B cell (primary cell): ENCODE results near the gene PCDHA9.
"Not testable (repeated sequence)": the region's sequence is repeated elsewhere in the genome, so short reads cannot be mapped to it uniquely, and the experiment has no call there.

Experiments
- EZH2 ChIP-seq: IDR thresholded peaks from 2 replicates; pipeline ENCODE4 v1.6.1; 2012; ENCODE audit warnings: borderline replicate concordance, low read depth, mild to moderate bottlenecking, moderate library complexity, low read length; ENCODE audit not compliant: insufficient read depth, poor library complexity, severe bottlenecking
- TF ChIP-seq, protein P1 (sequence below): fragments of 200-600 bp; IDR thresholded peaks from one replicate; pipeline ENCODE4 v1.8.0; 2022; ENCODE audit warnings: antibody characterized with exemption, mild to moderate bottlenecking

DNA sequence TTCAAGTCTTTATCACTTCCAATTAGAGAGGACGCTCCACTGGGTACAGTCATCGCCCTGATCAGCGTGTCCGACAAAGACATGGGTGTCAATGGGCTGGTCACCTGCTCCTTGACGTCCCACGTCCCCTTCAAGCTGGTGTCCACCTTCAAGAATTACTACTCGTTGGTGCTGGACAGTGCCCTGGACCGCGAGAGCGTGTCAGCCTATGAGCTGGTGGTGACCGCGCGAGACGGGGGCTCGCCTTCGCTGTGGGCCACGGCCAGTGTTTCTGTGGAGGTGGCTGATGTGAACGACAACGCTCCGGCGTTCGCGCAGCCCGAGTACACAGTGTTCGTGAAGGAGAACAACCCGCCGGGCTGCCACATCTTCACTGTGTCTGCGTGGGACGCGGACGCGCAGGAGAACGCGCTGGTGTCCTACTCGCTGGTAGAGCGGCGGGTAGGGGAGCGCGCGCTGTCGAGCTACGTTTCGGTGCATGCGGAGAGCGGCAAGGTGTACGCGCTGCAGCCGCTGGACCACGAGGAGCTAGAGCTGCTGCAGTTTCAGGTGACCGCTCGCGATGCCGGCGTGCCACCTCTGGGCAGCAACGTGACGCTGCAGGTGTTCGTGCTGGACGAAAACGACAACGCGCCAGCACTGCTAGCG, 39.8 kb upstream of the PCDHA9 start:
- TF ChIP-seq, protein P1, sequence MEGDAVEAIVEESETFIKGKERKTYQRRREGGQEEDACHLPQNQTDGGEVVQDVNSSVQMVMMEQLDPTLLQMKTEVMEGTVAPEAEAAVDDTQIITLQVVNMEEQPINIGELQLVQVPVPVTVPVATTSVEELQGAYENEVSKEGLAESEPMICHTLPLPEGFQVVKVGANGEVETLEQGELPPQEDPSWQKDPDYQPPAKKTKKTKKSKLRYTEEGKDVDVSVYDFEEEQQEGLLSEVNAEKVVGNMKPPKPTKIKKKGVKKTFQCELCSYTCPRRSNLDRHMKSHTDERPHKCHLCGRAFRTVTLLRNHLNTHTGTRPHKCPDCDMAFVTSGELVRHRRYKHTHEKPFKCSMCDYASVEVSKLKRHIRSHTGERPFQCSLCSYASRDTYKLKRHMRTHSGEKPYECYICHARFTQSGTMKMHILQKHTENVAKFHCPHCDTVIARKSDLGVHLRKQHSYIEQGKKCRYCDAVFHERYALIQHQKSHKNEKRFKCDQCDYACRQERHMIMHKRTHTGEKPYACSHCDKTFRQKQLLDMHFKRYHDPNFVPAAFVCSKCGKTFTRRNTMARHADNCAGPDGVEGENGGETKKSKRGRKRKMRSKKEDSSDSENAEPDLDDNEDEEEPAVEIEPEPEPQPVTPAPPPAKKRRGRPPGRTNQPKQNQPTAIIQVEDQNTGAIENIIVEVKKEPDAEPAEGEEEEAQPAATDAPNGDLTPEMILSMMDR, result not testable (repeated sequence)
- not testable (repeated sequence) for TF ChIP-seq EZH2
